Stimulated activated CD4-positive, alpha-beta T cell treated with anti-CD3 and anti-CD28 coated beads, Interleukin-1b, Interleukin-23, amount 100 ng/mL, for 24 hours (primary cell): ENCODE data around the gene EIF3L.

ENCODE experiments used
- DNase-seq, 4 experiments: peaks; one replicate each; pipeline ENCODE4 v3.0.0-alpha.2; 2020; ENCODE audit warnings: low read depth in 4 of 4, low spot score in 1 of 4

EIF3L gene

GRCh38 chr22:37904572-37905533 lies 55.6 kb downstream of the EIF3L start:
- DNase-seq, result peak in 1 of 4 experiments; percentile 11

GRCh38 chr22:37905534-37906363 lies 56.5 kb downstream of the EIF3L start, which contains the start of gene MICALL1:
Gene MICALL1 (plus strand): TSS chr22:37906297. CDS start chr22:37906423, 126 bp downstream.
- peak; percentile 32 to 69 (median 32) for DNase-seq

- DNase-seq, result no peak
Observed at GRCh38 chr22:37906364-37907008, 57.3 kb downstream of the EIF3L start.

- DNase-seq, result no peak
Observed at GRCh38 chr22:37907036-37907954, 58.1 kb downstream of the EIF3L start.

GRCh38 chr22:37909766-37910165 lies 60.5 kb downstream of the EIF3L start:
- DNase-seq, result no peak

- DNase-seq, result no peak
Observed at GRCh38 chr22:37910890-37911672, 61.9 kb downstream of the EIF3L start.

- no peak for DNase-seq
Observed at GRCh38 chr22:37911697-37912096, 62.5 kb downstream of the EIF3L start.

- no peak for DNase-seq
Observed at GRCh38 chr22:37912171-37912570, 63.0 kb downstream of the EIF3L start.

GRCh38 chr22:37913233-37913721 lies 64.1 kb downstream of the EIF3L start:
- no peak for DNase-seq

GRCh38 chr22:37916311-37916710 lies 67.1 kb downstream of the EIF3L start:
- DNase-seq, result no peak

- DNase-seq, result no peak
Observed at GRCh38 chr22:37917874-37918548, 68.8 kb downstream of the EIF3L start.

- no peak for DNase-seq
Observed at GRCh38 chr22:37918580-37919270, 69.5 kb downstream of the EIF3L start.

- no peak for DNase-seq
Observed at GRCh38 chr22:37920126-37920525, 70.9 kb downstream of the EIF3L start.

GRCh38 chr22:37922191-37922590 lies 73.0 kb downstream of the EIF3L start:
- no peak for DNase-seq

- no peak for DNase-seq
Observed at GRCh38 chr22:37923927-37924326, 74.7 kb downstream of the EIF3L start.

GRCh38 chr22:37924386-37925065 lies 75.3 kb downstream of the EIF3L start:
- DNase-seq, result no peak

GRCh38 chr22:37925330-37925729 lies 76.1 kb downstream of the EIF3L start:
- no peak for DNase-seq

GRCh38 chr22:37925767-37926166 lies 76.5 kb downstream of the EIF3L start:
- DNase-seq, result no peak
